ENCODE data around the gene KRTAP19-7.

Gene KRTAP19-7, protein sequence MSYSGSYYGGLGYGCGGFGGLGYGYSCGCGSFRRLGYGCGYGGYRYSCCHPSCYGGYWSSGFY

DNA sequence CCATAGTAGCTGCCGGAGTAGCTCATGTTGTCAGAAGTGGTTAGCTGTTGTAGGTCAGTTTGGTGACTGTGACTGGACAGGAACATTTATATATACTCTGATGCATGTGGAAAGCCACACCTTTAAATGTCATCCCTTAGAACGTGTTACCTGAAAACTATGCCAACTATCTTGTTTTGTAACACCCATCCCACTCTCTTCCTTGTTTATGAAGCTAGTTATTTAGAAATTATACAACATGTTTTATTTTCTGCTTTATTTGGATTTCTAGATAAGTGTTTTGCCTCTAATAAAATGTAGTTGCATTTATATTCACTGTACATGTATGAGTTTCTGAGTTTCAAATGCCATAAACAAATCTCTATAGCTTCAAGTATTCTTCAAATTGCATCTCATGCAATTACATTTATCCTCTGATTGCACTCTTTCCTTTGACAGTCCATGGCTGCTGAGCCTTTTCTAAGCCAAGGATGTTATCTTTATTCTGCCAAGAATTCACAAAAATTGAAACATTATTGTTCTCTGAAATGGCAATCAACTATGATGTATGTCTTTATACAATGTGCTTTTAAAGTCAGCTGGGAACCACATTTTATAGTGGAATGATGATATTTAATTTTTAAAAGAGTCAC lies at the start of gene KRTAP19-7:
Gene KRTAP19-7 (minus strand): TSS at position 51 of the 632 bp plus-strand sequence. CDS start 25 bp downstream, at position 26.
- no peak for DNase-seq

DNA sequence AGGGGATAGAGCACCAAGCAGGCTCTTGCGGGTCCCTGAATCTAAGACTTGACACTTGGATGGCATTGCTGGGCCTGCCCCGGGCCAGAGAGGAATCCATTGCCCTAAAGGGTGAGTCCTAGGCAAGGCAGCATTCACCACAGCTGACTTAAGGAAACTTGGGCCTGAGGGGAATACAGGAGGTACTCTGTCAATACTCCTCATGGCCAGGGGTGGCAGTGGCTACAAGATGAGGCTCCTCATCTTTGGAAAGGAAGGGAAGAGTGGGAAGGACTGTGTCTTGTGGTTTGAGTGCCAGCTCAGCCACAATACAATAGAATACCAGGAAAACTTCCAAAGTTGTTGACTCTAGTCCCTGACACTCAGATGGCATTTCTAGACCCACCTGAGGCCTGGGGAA lies 44.9 kb upstream of the KRTAP19-7 start:
- DNase-seq, result no peak

DNA sequence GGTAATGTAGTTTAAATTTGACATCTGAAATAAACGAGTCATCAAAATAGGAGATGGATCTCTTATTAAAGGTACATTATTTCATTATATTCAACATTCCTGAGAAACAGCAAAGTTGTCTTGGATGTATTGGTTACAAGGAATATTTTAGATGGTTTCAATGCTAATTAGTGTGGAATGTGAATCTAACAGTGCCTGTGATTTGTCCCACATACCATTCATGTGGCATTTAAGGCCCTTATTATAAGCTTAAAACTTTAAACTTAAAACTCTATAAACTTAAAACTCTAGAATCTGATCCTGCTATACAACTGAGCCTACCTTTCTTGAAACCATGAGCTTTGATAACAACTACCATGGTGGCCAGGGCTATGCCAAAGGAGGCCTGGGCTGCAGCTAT lies 39.7 kb upstream of the KRTAP19-7 start, which contains the start of gene KRTAP22-1:
Gene KRTAP22-1 (plus strand): TSS at position 301 of the 400 bp plus-strand sequence.
- DNase-seq, result no peak

DNA sequence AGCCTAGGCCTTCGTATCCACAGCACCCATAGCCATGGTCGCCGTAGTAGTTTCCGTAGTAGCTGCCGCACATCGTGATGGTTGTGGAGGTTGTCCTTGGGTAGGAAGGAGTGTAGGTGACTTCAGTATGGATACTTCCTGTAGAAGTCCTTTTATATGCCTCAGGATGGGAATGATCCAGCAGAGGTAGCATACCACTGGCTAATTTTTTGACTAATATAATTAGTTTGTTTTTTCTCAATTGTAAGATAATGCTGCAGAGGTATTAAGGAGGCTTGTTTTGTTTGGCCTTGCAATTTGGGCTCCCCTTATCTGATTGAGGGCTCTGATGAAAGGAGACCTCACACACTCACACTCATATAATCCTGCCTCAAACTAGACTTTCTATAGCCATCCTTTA lies 37.7 kb upstream of the KRTAP19-7 start, which contains the start of gene KRTAP6-2:
Gene KRTAP6-2 (minus strand): TSS at position 101 of the 400 bp plus-strand sequence. CDS start 28 bp downstream, at position 73.
- DNase-seq, result no peak

DNA sequence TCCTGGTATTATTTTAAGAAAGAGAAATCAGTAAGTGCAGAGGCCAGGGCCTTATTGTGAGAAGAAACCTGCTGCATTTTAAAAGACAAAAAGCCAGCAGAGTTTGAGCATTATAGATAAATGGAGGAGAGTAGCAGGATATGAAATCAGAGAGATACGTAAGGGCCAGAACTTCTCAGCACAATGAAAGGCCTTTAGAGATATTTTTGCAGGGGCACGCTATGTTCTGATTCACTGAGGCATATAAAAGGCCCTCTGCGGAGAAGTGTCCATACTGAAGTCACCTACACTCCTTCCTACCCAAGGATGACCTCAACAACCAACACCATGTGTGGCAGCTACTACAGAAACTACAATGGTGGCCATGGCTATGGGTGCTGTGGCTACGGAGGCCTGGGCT lies 31.0 kb upstream of the KRTAP19-7 start, which contains the start of gene KRTAP6-3:
Gene KRTAP6-3 (plus strand): TSS at position 301 of the 400 bp plus-strand sequence. CDS start 6 bp downstream, at position 307.
- no peak for DNase-seq

DNA sequence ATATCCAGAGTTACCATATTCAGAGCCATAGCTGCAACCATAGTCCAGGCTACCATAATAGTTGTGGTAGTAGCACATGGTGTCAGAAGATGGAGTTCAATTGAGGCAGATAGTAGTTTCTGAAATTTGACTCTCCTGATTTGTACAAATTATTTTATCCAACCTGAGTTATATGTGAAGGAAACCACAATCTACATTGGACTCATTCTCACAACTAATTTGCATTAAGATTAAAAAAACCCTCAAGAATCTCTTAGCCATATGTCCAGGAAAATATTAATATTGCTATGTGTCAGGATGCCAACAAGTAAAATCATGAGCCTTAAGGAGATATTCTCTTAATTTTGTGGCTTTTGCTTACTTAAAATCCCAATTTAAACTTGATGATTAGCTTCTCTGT lies 29.2 kb upstream of the KRTAP19-7 start, which contains the start of gene KRTAP22-2:
Gene KRTAP22-2 (minus strand): TSS at position 101 of the 400 bp plus-strand sequence.
- DNase-seq, result no peak

- no peak for DNase-seq
These were observed 21.8 kb upstream of the KRTAP19-7 start for GRCh38 chr21:30582870-30583269.

DNA sequence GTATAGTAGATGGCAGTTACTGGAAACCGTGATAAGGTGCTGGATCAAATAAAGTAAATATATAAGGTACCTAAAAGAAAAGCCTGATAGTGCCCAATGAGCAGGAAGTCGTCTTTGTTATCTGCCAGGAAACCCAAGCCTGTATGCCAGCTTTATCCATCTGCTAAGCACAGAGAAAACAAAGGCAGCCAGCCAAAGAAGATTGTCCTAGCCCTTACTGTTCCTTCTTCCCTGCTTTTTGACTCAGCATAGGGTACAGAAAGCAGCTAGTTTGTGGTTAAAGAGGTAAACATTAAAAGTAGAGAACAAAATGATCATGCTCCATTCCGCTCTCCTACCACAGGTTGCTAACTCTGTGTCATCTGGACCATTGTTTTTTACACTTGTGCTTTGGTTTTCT lies 19.0 kb upstream of the KRTAP19-7 start:
- DNase-seq, result no peak

GRCh38 chr21:30579346-30579745 lies 18.2 kb upstream of the KRTAP19-7 start:
- DNase-seq, result no peak

DNA sequence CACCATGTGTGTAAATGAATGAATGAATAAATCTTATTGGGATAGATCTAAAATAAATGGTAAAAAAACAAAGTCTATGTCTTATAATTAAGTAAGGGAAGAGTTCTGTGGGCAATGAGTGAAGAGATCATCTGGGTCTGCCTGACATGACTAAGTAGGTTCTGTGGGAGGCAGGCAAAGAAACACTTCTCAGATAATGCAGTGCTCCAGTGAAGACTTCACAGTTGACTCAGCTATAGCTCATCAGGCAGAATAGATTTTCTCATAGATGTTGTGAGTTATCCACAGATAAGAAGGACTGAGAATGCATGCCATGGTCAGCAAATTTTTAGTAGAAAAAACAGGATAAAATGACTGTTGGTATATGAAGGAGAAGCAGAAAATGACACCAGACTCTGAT lies 16.7 kb upstream of the KRTAP19-7 start:
- DNase-seq, result no peak

GRCh38 chr21:30567617-30568016 lies 6.5 kb upstream of the KRTAP19-7 start:
- DNase-seq, result no peak

GRCh38 chr21:30563630-30564029 lies 2.5 kb upstream of the KRTAP19-7 start:
- no peak for DNase-seq

DNA sequence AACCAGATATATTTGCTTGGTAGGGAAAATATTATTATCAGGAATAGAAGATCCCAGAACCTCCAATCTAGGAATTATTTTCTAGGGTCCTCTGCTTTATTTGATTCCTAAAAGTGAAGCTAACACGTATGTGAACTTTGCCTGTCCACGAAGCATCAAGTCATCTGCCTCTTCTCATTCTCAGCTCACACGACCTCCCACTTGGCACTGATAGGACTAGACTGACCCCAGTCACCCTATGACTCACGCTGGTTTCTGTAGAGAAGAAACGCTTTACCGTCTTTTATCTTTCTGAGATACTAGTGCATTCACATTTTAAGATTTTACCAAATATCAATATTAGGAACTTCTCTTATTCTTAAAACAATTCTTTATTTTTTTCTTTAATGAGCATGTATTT lies 2.0 kb upstream of the KRTAP19-7 start:
- no peak for DNase-seq

DNA sequence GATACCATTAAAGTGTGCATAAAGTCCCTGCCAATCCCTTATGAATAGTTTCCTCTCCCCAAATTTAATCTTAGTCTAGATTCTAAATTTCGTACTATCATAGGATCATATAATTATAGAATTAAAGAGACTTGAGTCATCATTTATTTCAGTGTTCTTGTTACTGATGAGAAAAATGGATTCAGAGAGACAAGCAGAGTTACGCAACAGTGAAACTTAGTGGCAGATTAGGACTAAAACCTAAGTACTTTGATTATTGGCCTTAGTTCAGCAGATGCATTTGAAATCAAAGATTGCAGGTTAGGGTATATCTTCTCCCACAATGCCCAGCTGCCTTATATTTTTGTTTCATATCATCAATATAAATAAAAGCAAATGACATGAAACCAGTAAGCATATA lies 843 bp upstream of the KRTAP19-7 start:
- no peak for DNase-seq

DNA sequence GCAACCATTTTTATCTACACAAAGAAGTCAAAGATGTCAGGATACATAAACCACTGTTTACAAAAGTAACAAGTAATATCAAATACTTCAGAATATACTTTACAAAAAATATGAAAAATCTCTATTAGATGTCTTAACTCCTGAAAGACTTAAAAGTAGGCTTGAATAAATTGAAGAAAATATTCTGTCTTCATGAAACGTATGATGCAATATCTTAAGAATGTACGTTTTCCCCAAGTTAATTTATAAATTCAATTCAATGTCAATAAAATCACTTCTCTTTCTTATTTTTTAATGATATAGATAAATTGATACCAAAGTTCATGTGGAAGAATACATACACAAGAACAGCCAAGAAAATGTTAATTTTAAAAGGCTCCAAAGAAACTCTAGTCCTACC lies 6.0 kb downstream of the KRTAP19-7 start:
- no peak for DNase-seq

GRCh38 chr21:30552782-30553181 lies 8.3 kb downstream of the KRTAP19-7 start:
- DNase-seq, result no peak

- DNase-seq, result no peak
These were observed 19.4 kb downstream of the KRTAP19-7 start, which contains the start of gene KRTAP19-6 for GRCh38 chr21:30541764-30542163. TSS of gene KRTAP19-6 (minus strand) at chr21:30541864. CDS start at chr21:30541833, 31 bp downstream.

DNA sequence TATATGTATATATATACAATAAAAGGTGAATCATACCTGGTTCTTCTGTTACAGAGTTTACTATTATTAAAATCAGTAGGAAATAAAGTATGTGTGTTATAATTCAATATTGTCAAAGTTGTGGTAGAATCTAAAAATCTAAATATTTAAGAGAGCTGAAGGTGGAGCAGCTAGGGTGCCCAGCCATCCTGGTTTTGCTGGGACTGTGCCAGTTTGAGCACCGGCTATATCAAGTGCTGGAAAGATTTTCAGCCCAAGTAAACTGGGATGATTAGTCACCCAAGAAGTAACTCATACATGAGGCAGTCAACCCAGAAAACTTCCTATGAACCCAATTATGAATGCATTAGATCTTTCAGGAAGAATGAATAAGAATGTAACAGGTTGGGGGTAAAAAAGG lies 42.2 kb downstream of the KRTAP19-7 start:
- DNase-seq, result no peak

- no peak for DNase-seq
These were observed 45.4 kb downstream of the KRTAP19-7 start for GRCh38 chr21:30515681-30516080.

Measured in CD4-positive, alpha-beta T cell treated with Interleukin-1 beta for 1 hour (primary cell).